Prostate gland (tissue), 2 donors: ENCODE measurements around the gene CPLX3. TPM values are rescaled to one million over a fixed set of nuclear protein-coding genes. Genes with fewer than 3 reads are reported as not detected.
"Not testable (repeated sequence)": the region's sequence is repeated elsewhere in the genome, so short reads cannot be mapped to it uniquely, and the experiment has no call there.

Experiments
- DNase-seq: peaks from one replicate; pipeline ENCODE4 v3.0.0-alpha.2; 2019; ENCODE audit warnings: low spot score
- H3K27ac ChIP-seq, 2 donors: fragments of 200-600 bp; sonication (generic); 2 replicates each; pipeline ENCODE4 v1.5.1; 2017 to 2019
- H3K27me3 ChIP-seq: fragments of 200-600 bp; sonication (generic); replicated peaks from 2 replicates; pipeline ENCODE4 v1.5.1; 2019; ENCODE audit not compliant: insufficient read depth
- H3K36me3 ChIP-seq, 2 donors: fragments of 200-600 bp; sonication (generic); 1 replicate in 1 of 2; 2 replicates in 1 of 2; pipeline versions ENCODE4 v1.5.1 to v1.8.1; 2017 to 2019
- H3K4me1 ChIP-seq: fragments of 200-600 bp; sonication (generic); replicated peaks from 2 replicates; pipeline ENCODE4 v1.5.1; 2019
- H3K4me3 ChIP-seq, 2 donors: fragments of 200-600 bp; sonication (generic); 2 replicates each; pipeline ENCODE4 v1.5.1; 2017 to 2019
- H3K9me3 ChIP-seq: fragments of 200-600 bp; sonication (generic); 2 replicates; pipeline ENCODE4 v1.5.1; 2017
- POLR2A ChIP-seq: fragments of 450-650 bp; IDR thresholded peaks from one replicate; pipeline ENCODE4 v1.6.1; 2016; ENCODE audit warnings: antibody characterized with exemption, mild to moderate bottlenecking
- POLR2AphosphoS5 ChIP-seq: sonication (generic); formaldehyde crosslinking; IDR thresholded peaks from one replicate; pipeline ENCODE4 v1.6.1; 2017; ENCODE audit warnings: antibody characterized with exemption
- WGBS: methylation state at CpG from one replicate; pipeline ENCODE4 v1.1.5; 2018; 5-methylcytosine and 5-hydroxymethylcytosine counted together
- intact Hi-C: fragments of 100-400 bp; cut with DNase I; formaldehyde crosslinking; loops from one replicate; pipeline ENCODE4 v1.14.2; 2022
- total RNA-seq, 2 donors: library from RNA; depleted of rRNA; stranded (reverse); fragments of >200 nt; gene quantifications; one replicate each; pipeline ENCODE4 v1.1.0, GENCODE V29; 2016
- TF ChIP-seq, protein P1 (sequence below), 4 experiments: fragments of 200-600 bp in 2 of 4; fragments of 450-650 bp in 2 of 4; sonication (generic) in 2 of 4; IDR thresholded peaks; 1 replicate in 3 of 4; 2 replicates in 1 of 4; pipeline ENCODE4 v1.5.1; 2016 to 2019; ENCODE audit warnings: antibody characterized with exemption in 4 of 4, mild to moderate bottlenecking in 2 of 4, moderate library complexity in 2 of 4

The CPLX3 gene
- total RNA-seq, 2 donors from 2014 or later, result 40.5 to 59.8 TPM

- H3K4me3 ChIP-seq, result peak overlapping the region; percentile 80 to 82
- DNase-seq, result no peak
- WGBS, result 7% methylated on average over 13 of the region's 13 CpGs
- no peak for TF ChIP-seq POLR2AphosphoS5
- TF ChIP-seq, protein P1, sequence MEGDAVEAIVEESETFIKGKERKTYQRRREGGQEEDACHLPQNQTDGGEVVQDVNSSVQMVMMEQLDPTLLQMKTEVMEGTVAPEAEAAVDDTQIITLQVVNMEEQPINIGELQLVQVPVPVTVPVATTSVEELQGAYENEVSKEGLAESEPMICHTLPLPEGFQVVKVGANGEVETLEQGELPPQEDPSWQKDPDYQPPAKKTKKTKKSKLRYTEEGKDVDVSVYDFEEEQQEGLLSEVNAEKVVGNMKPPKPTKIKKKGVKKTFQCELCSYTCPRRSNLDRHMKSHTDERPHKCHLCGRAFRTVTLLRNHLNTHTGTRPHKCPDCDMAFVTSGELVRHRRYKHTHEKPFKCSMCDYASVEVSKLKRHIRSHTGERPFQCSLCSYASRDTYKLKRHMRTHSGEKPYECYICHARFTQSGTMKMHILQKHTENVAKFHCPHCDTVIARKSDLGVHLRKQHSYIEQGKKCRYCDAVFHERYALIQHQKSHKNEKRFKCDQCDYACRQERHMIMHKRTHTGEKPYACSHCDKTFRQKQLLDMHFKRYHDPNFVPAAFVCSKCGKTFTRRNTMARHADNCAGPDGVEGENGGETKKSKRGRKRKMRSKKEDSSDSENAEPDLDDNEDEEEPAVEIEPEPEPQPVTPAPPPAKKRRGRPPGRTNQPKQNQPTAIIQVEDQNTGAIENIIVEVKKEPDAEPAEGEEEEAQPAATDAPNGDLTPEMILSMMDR (IDR thresholded peaks at IDR 0.05), result no peak
- no peak for TF ChIP-seq POLR2A
- intact Hi-C loops, result loop anchor here (5.0 kb wide), 1 partner anchor 59 kb away; the partner anchor contains the start of gene ULK3
- no peaks in the 10 kb centered on the region for H3K9me3 ChIP-seq
- H3K27ac ChIP-seq, result peak overlapping the region; percentile 77 to 88
- peaks cover 25% of the 10 kb centered on the region for H3K4me1 ChIP-seq
- no peaks in the 10 kb centered on the region for H3K27me3 ChIP-seq
- no peaks in the 10 kb centered on the region for H3K36me3 ChIP-seq
These were observed 43.2 kb upstream of the CPLX3 start for GRCh38 chr15:74783072-74783807.

DNA sequence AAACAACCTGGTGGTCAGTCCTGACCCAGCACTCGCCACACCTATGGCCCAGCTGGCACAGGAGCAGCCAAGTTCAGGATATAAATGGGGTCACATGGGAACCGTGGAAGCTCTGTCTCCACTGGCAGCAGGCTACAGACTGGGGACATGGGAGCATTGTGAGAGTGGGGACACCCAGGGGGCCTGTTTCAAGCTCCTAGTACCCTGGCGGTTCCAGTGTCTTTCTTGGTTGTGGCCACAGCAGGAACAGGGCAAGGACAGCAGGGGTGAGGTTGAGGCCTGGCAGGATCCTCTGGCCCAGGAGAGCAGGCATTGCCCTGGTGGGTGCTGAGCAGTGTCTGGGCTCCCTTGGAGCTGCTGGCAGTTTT lies 42.6 kb upstream of the CPLX3 start:
- Histone ChIP-seq H3K27ac (peak overlapping the region; percentile 77 to 88), H3K4me1 (peaks cover 29% of the 10 kb centered on the region), H3K27me3 (no peaks in the 10 kb centered on the region), H3K36me3 (no peaks in the 10 kb centered on the region), H3K9me3 (no peaks in the 10 kb centered on the region), H3K4me3 (peak overlapping the region; percentile 80 to 82)
- TF ChIP-seq, protein P1 (IDR thresholded peaks at IDR 0.05), result peak in 1 of 4 experiments; percentile 8
- TF ChIP-seq POLR2AphosphoS5 (no peak), POLR2A (no peak)
- WGBS, result 39% methylated on average over 3 of the region's 3 CpGs
- intact Hi-C loops, result loop anchor here (5.0 kb wide), 1 partner anchor 59 kb away; the partner anchor contains the start of gene ULK3
- no peak for DNase-seq

DNA sequence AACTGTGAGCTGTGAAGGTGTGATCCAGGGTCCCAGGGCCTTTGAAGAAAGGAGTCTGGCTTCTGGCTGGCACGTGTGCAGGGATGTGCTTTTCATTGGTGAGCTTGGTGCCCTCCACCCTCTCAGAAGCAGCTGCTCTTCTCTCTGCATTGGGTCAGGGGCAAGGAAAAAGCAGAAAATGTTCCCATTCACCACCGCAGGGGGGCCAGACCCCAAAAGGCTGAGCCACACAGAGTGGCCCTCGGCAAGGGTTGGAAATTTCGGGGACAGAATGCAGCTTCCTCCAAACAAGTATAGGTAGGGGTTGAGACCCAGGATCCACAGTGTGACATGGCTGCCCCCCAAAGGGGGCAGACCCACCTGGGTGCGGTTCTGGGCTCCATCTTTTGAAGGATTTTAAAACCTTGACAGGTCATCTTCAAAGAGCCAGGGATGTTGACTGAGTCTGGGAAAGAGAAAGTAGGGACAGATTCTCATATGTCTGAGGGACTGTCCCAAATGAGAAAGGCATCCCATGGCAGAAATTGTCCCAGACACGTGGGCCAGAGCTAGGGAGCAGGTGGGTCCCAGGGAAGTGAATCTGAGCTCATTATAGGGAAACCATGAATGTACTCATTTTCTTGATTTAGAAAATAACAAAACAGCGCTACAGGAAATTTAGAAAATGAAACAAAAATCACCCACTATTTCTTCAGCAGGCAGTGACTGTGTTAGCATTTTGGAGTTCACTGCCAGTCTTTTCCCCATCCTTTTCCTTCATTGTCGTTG lies 41.8 kb upstream of the CPLX3 start:
- TF ChIP-seq, protein P1 (IDR thresholded peaks at IDR 0.05), result no peak
- TF ChIP-seq POLR2A (no peak), POLR2AphosphoS5 (no peak)
- H3K36me3 ChIP-seq, result no peaks in the 10 kb centered on the region
- no peak overlapping the region for H3K4me3 ChIP-seq
- H3K27ac ChIP-seq, result peak overlapping the region in 1 of 2 donors; percentile 88
- H3K27me3 ChIP-seq, result no peaks in the 10 kb centered on the region
- 60% methylated on average over 8 of the region's 8 CpGs for WGBS
- H3K9me3 ChIP-seq, result no peaks in the 10 kb centered on the region
- intact Hi-C loops, result loop anchor here (5.0 kb wide), 1 partner anchor 58 kb away; the partner anchor contains the start of gene ULK3
- DNase-seq, result no peak
- peaks cover 37% of the 10 kb centered on the region for H3K4me1 ChIP-seq

DNA sequence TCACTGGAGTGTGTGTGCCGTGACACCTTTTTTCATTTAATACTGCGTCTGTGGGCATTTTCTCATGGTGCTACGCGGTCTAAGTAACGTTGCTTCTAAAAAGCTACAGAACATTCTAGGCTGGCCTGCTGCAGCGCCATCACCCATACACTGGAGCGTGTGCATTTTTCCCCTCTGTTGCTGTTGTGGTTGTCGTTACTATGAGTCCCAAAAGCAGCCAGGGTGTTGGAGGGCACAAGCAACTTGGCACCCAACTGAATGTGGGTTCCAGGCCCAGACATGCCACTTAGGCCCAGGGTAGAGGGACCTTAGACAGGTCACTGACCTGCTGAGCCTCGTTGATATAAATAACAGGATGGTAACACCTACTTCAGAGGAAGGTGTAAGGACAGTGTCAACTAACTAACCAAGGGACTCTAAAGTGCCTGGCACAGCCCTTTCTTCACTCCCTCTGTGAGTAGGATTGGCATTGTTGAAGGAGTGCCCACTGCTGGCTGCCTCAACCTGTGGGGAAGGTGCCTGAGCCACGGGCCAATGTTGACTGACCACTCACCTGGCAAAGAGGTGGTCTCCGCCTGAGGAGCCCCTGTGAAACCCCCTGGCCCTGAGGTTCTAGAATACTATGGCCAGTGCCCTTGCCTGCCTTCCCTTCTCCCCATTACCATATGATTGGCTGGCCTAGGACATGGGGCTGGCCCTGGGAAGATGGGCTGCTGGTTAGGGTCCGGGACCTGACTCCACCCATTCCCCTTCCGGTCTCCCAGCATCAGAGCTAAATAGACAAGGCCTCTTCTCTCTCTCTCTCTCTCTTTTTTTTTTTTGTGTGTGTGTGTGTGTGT lies 41.0 kb upstream of the CPLX3 start:
- H3K9me3 ChIP-seq, result no peaks in the 10 kb centered on the region
- DNase-seq, result no peak
- intact Hi-C loops, result no loop called here
- 74% methylated on average over 12 of the region's 13 CpGs for WGBS
- H3K4me1 ChIP-seq, result peaks cover 40% of the 10 kb centered on the region
- H3K36me3 ChIP-seq, result no peaks in the 10 kb centered on the region
- peak overlapping the region in 1 of 2 donors; percentile 35 for H3K27ac ChIP-seq
- H3K27me3 ChIP-seq, result no peaks in the 10 kb centered on the region
- TF ChIP-seq POLR2A (no peak), POLR2AphosphoS5 (no peak)
- TF ChIP-seq, protein P1 (IDR thresholded peaks at IDR 0.05), result no peak
- no peak overlapping the region for H3K4me3 ChIP-seq

- 72% methylated on average over 11 of the region's 12 CpGs for WGBS
- H3K36me3 ChIP-seq, H3K4me3 ChIP-seq, H3K9me3 ChIP-seq, DNase-seq, H3K27me3 ChIP-seq, intact Hi-C loops: not testable (repeated sequence)
- Histone ChIP-seq H3K4me1 (peaks cover 38% of the 10 kb centered on the region), H3K27ac (peak overlapping the region; percentile 24 to 45)
These were observed 40.3 kb upstream of the CPLX3 start for GRCh38 chr15:74786081-74786480.
